AG08395 (cell line): ENCODE results near the gene C19orf85.

Experiments
- DNase-seq: peaks from one replicate; pipeline ENCODE4 v3.0.0; 2012; ENCODE audit warnings: mixed read lengths, low spot score

The C19orf85 gene

GRCh38 chr19:55489711-55490477, 25.3 kb upstream of the C19orf85 start:
- no peak for DNase-seq

- peak; percentile 44 for DNase-seq
Measured at GRCh38 chr19:55488986-55489710, 24.6 kb upstream of the C19orf85 start.

GRCh38 chr19:55487924-55488687, 23.6 kb upstream of the C19orf85 start, which contains the start of gene SSC5D:
Gene SSC5D, plus strand, starts transcription at chr19:55488436. Its CDS starts 154 bp downstream, at chr19:55488590.
- DNase-seq: peak; percentile 66

- DNase-seq: peak; percentile 95
Measured at GRCh38 chr19:55486971-55487923, 22.7 kb upstream of the C19orf85 start.

- no peak for DNase-seq
Measured at GRCh38 chr19:55486043-55486970, 21.8 kb upstream of the C19orf85 start.

- DNase-seq: no peak
Measured at GRCh38 chr19:55485439-55486011, 21.0 kb upstream of the C19orf85 start.

GRCh38 chr19:55484593-55485438, 20.3 kb upstream of the C19orf85 start, which contains the start of gene NAT14:
Gene NAT14, plus strand, starts transcription at chr19:55485188. Its CDS starts 521 bp downstream, at chr19:55485709.
- DNase-seq: peak; percentile 87

- DNase-seq: no peak
Measured at GRCh38 chr19:55483706-55484592, 19.4 kb upstream of the C19orf85 start.

GRCh38 chr19:55482967-55483705, 18.6 kb upstream of the C19orf85 start:
- no peak for DNase-seq

- no peak for DNase-seq
Measured at GRCh38 chr19:55482156-55482961, 17.8 kb upstream of the C19orf85 start.

- no peak for DNase-seq
Measured at GRCh38 chr19:55481794-55482155, 17.2 kb upstream of the C19orf85 start.

- DNase-seq: no peak
Measured at GRCh38 chr19:55481148-55481793, 16.7 kb upstream of the C19orf85 start.

GRCh38 chr19:55479451-55480230, 15.1 kb upstream of the C19orf85 start:
- no peak for DNase-seq

GRCh38 chr19:55479045-55479444, 14.5 kb upstream of the C19orf85 start:
- no peak for DNase-seq

- DNase-seq: no peak
Measured at GRCh38 chr19:55478364-55478763, 13.8 kb upstream of the C19orf85 start.
